Sigmoid colon (tissue), 4 donors: ENCODE measurements around the gene JAKMIP1.

Experiments used
- POLR2A ChIP-seq, 2 donors: fragments of 450-650 bp; IDR thresholded peaks; one replicate each; pipeline ENCODE4 v1.6.1; 2016; ENCODE audit warnings: antibody characterized with exemption in 2 of 2, mild to moderate bottlenecking in 2 of 2, moderate library complexity in 2 of 2
- POLR2AphosphoS5 ChIP-seq, 4 donors: sonication (generic); formaldehyde crosslinking; IDR thresholded peaks; one replicate each; pipeline ENCODE4 v1.6.1; 2017; ENCODE audit warnings: antibody characterized with exemption in 4 of 4
- TF ChIP-seq, protein P1 (sequence below), 4 experiments: fragments of 450-650 bp in 3 of 4; fragments of 200-600 bp in 1 of 4; IDR thresholded peaks; one replicate each; pipeline ENCODE4 v1.5.1; 2016 to 2019; ENCODE audit warnings: antibody characterized with exemption in 4 of 4, mild to moderate bottlenecking in 3 of 4, moderate library complexity in 2 of 4

DNA sequence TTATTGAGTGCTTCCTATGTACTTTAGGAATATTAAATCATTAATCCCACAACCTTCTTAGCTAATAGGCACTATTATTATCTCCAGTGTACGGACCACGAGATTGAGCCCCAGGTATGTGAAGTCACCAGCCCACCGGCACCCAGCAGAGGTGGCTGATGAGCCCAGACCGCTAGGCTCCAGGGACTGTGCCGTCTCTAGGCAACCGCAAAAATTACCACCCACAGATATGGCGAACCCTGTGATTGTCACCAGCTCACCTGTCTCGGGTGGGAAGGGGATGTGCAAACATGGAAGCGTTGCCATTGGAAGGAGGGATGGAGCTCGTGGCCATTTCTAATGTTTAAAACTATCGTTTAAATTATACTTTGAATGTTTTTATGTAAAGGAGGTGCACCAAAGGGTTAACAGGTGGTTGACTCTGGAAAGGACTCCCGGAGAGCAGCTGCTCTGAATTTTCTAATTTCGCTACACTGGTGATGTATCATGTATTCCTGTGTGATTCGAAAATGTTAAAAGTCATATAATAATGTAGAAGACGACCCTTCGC is 21.0 kb upstream of the JAKMIP1 start:
- TF ChIP-seq, protein P1, sequence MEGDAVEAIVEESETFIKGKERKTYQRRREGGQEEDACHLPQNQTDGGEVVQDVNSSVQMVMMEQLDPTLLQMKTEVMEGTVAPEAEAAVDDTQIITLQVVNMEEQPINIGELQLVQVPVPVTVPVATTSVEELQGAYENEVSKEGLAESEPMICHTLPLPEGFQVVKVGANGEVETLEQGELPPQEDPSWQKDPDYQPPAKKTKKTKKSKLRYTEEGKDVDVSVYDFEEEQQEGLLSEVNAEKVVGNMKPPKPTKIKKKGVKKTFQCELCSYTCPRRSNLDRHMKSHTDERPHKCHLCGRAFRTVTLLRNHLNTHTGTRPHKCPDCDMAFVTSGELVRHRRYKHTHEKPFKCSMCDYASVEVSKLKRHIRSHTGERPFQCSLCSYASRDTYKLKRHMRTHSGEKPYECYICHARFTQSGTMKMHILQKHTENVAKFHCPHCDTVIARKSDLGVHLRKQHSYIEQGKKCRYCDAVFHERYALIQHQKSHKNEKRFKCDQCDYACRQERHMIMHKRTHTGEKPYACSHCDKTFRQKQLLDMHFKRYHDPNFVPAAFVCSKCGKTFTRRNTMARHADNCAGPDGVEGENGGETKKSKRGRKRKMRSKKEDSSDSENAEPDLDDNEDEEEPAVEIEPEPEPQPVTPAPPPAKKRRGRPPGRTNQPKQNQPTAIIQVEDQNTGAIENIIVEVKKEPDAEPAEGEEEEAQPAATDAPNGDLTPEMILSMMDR (IDR thresholded peaks at IDR 0.05) = no peak
- no peak for TF ChIP-seq POLR2AphosphoS5 (IDR thresholded peaks at IDR 0.05)
- no peak for TF ChIP-seq POLR2A (IDR thresholded peaks at IDR 0.05)
